ENCODE measurements around the gene CASP12. TPM values are rescaled to one million over a fixed set of nuclear protein-coding genes. Genes with fewer than 3 reads are reported as not detected.

Gene CASP12
- total and polyA plus RNA-seq, 2 experiments from 2014 or later = not detected

DNA sequence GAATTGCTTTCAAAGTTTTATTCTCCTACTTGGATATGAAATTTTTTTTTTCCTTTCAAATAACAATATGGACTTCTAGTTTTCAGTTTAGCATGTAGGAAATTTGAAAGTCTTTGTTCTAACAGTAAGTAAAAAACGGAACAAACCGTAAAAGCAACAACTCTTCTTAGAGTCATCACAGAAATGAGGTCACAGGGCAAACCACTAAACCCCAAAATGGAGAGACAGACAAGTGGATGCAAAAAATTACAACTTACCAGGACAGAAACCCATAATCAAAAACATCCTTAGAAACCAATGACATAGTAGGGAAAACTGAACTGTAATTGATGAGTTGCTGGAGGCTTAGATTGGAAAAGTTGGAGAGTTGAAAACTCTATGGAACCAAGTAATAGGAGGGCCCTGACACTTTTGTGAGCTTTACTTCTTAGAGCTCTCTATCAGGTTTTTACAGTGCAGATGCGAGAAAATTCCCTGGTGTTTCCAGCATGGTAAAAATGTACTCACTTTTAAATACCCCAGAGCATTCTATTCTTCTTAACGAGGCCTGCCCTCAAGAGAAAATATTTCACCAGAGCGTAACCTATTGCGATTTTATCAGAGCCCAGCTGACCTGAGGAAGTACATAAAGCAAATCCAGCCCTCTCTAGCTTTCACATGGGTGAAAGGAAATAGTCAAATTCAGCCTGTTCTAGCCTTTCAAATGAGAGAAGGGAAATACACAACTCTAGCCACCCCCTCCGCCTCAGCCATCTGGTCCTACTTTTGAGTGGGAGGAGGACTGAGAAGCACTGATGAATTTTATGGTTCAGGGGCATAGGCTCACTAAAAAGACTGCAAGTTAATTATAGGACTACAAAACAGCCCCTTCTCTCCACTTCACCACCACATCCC lies 39.1 kb downstream of the CASP12 start (continued):
- TF ChIP-seq, protein P1, sequence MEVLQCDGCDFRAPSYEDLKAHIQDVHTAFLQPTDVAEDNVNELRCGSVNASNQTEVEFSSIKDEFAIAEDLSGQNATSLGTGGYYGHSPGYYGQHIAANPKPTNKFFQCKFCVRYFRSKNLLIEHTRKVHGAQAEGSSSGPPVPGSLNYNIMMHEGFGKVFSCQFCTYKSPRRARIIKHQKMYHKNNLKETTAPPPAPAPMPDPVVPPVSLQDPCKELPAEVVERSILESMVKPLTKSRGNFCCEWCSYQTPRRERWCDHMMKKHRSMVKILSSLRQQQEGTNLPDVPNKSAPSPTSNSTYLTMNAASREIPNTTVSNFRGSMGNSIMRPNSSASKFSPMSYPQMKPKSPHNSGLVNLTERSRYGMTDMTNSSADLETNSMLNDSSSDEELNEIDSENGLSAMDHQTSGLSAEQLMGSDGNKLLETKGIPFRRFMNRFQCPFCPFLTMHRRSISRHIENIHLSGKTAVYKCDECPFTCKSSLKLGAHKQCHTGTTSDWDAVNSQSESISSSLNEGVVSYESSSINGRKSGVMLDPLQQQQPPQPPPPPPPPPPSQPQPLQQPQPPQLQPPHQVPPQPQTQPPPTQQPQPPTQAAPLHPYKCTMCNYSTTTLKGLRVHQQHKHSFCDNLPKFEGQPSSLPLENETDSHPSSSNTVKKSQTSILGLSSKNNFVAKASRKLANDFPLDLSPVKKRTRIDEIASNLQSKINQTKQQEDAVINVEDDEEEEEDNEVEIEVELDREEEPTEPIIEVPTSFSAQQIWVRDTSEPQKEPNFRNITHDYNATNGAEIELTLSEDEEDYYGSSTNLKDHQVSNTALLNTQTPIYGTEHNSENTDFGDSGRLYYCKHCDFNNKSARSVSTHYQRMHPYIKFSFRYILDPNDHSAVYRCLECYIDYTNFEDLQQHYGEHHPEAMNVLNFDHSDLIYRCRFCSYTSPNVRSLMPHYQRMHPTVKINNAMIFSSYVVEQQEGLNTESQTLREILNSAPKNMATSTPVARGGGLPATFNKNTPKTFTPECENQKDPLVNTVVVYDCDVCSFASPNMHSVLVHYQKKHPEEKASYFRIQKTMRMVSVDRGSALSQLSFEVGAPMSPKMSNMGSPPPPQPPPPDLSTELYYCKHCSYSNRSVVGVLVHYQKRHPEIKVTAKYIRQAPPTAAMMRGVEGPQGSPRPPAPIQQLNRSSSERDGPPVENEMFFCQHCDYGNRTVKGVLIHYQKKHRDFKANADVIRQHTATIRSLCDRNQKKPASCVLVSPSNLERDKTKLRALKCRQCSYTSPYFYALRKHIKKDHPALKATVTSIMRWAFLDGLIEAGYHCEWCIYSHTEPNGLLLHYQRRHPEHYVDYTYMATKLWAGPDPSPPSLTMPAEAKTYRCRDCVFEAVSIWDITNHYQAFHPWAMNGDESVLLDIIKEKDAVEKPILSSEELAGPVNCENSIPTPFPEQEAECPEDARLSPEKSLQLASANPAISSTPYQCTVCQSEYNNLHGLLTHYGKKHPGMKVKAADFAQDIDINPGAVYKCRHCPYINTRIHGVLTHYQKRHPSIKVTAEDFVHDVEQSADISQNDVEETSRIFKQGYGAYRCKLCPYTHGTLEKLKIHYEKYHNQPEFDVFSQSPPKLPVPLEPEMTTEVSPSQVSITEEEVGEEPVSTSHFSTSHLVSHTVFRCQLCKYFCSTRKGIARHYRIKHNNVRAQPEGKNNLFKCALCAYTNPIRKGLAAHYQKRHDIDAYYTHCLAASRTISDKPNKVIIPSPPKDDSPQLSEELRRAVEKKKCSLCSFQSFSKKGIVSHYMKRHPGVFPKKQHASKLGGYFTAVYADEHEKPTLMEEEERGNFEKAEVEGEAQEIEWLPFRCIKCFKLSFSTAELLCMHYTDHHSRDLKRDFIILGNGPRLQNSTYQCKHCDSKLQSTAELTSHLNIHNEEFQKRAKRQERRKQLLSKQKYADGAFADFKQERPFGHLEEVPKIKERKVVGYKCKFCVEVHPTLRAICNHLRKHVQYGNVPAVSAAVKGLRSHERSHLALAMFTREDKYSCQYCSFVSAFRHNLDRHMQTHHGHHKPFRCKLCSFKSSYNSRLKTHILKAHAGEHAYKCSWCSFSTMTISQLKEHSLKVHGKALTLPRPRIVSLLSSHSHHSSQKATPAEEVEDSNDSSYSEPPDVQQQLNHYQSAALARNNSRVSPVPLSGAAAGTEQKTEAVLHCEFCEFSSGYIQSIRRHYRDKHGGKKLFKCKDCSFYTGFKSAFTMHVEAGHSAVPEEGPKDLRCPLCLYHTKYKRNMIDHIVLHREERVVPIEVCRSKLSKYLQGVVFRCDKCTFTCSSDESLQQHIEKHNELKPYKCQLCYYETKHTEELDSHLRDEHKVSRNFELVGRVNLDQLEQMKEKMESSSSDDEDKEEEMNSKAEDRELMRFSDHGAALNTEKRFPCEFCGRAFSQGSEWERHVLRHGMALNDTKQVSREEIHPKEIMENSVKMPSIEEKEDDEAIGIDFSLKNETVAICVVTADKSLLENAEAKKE (CRISPR knock-in tag; IDR thresholded peaks at IDR 0.05) = no peak
- TF ChIP-seq, protein P2, sequence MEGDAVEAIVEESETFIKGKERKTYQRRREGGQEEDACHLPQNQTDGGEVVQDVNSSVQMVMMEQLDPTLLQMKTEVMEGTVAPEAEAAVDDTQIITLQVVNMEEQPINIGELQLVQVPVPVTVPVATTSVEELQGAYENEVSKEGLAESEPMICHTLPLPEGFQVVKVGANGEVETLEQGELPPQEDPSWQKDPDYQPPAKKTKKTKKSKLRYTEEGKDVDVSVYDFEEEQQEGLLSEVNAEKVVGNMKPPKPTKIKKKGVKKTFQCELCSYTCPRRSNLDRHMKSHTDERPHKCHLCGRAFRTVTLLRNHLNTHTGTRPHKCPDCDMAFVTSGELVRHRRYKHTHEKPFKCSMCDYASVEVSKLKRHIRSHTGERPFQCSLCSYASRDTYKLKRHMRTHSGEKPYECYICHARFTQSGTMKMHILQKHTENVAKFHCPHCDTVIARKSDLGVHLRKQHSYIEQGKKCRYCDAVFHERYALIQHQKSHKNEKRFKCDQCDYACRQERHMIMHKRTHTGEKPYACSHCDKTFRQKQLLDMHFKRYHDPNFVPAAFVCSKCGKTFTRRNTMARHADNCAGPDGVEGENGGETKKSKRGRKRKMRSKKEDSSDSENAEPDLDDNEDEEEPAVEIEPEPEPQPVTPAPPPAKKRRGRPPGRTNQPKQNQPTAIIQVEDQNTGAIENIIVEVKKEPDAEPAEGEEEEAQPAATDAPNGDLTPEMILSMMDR (conservative IDR thresholded peaks at IDR 0.05; ENCODE audit: low read depth in 2 of 2) = no peak
- no peak for TF ChIP-seq ZNF114 (CRISPR knock-in tag; IDR thresholded peaks at IDR 0.05)
- TF ChIP-seq, protein P3, sequence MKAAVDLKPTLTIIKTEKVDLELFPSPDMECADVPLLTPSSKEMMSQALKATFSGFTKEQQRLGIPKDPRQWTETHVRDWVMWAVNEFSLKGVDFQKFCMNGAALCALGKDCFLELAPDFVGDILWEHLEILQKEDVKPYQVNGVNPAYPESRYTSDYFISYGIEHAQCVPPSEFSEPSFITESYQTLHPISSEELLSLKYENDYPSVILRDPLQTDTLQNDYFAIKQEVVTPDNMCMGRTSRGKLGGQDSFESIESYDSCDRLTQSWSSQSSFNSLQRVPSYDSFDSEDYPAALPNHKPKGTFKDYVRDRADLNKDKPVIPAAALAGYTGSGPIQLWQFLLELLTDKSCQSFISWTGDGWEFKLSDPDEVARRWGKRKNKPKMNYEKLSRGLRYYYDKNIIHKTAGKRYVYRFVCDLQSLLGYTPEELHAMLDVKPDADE (IDR thresholded peaks at IDR 0.05) = no peak

DNA sequence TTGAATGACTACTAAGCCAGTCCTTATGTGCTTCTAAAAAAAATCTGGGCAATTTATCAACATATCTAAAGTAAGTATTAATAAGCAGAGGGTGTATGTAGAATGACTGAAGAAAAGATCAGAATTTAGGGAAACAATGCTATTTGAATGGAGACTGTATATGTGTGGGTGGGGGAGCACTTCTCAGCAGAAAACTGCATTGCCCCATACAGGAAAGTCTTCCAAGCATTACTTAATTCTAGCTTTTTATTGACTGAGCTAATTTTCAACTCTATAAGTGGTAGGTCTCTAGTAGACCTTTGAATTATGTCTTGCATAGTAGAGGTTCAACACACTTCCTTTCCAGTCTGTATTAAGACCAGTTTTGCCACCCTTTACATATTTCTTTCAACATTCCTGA lies 41.7 kb downstream of the CASP12 start:
- ATAC-seq (no peak), DNase-seq (ENCODE audit: low spot score) (no peak)
- no peaks in the 10 kb centered on the region for H3K79me2 ChIP-seq (replicated peaks; ENCODE audit: insufficient read depth)
- H3F3A ChIP-seq (replicated peaks; ENCODE audit: low read depth) = no peaks in the 10 kb centered on the region
- H3K27me3 Mint-ChIP-seq (ENCODE audit: insufficient read depth, low read depth, poor library complexity) = peaks cover 3% of the 10 kb centered on the region
- H3K4me1 ChIP-seq (ENCODE audit: insufficient read depth) = peaks cover 20% of the 10 kb centered on the region
- H3K4me3 ChIP-seq = no peak overlapping the region
- no peak overlapping the region for H3K27ac ChIP-seq (ENCODE audit: low read depth)
- no peaks in the 10 kb centered on the region for H3K36me3 Mint-ChIP-seq (ENCODE audit: low read depth)
- no peaks in the 10 kb centered on the region for H3K27me3 ChIP-seq (ENCODE audit: insufficient read depth)
- H3K27ac Mint-ChIP-seq = no peak overlapping the region
- H3K4me3 Mint-ChIP-seq = no peak overlapping the region
- H3K9me2 ChIP-seq (ENCODE audit: insufficient read depth) = no peaks in the 10 kb centered on the region
- H4K20me1 ChIP-seq (replicated peaks; ENCODE audit: insufficient read depth) = no peaks in the 10 kb centered on the region
- no peak for TF ChIP-seq NANOG (IDR thresholded peaks at IDR 0.05; ENCODE audit: borderline replicate concordance)
- no peak overlapping the region for H2AFZ ChIP-seq
- H3K4me2 ChIP-seq = peak overlapping the region; percentile 49; the same call in 1 of the 2 replicates
- no peaks in the 10 kb centered on the region for H3K9me3 Mint-ChIP-seq
- H3K4me1 Mint-ChIP-seq = peaks cover 32% of the 10 kb centered on the region
- no peaks in the 10 kb centered on the region for H3K36me3 ChIP-seq (ENCODE audit: insufficient read depth)

Measured in GM23338 (cell line).